KMS-11 (cell line): ENCODE measurements around the gene CD300H.

ENCODE experiments used
- H2AFZ ChIP-seq: fragments of 200-600 bp; sonication (generic); 2 replicates; pipeline ENCODE4 v1.6.1; 2016; ENCODE audit warnings: antibody characterized with exemption, mixed run types, low read depth
- H3K27ac ChIP-seq: fragments of 200-600 bp; sonication (generic); 2 replicates; pipeline ENCODE4 v1.6.1; 2016; ENCODE audit warnings: mild to moderate bottlenecking, mixed run types
- H3K27me3 ChIP-seq: fragments of 200-600 bp; sonication (generic); 2 replicates; pipeline ENCODE4 v1.6.1; 2017; ENCODE audit warnings: mild to moderate bottlenecking, low read depth, mixed run types, moderate library complexity; ENCODE audit not compliant: insufficient read depth
- H3K36me3 ChIP-seq: fragments of 200-600 bp; sonication (generic); 2 replicates; pipeline ENCODE4 v1.6.1; 2017; ENCODE audit warnings: mild to moderate bottlenecking, mixed run types; ENCODE audit not compliant: insufficient read depth
- H3K4me1 ChIP-seq: fragments of 200-600 bp; sonication (generic); 2 replicates; pipeline ENCODE4 v1.6.1; 2016; ENCODE audit warnings: mild to moderate bottlenecking, low read depth, mixed run types; ENCODE audit not compliant: poor library complexity, severe bottlenecking
- H3K4me2 ChIP-seq: fragments of 200-600 bp; sonication (generic); 2 replicates; pipeline ENCODE4 v1.7.0; 2016; ENCODE audit warnings: mild to moderate bottlenecking, mixed run types
- H3K4me3 ChIP-seq: fragments of 200-600 bp; sonication (generic); IDR thresholded peaks from 2 replicates; pipeline ENCODE4 v1.6.1; 2017; ENCODE audit warnings: low read depth, low read length, mixed read lengths; ENCODE audit not compliant: insufficient read depth
- H3K79me2 ChIP-seq: fragments of 200-600 bp; sonication (generic); 2 replicates; pipeline ENCODE4 v1.6.1; 2016; ENCODE audit warnings: low read depth, mixed run types; ENCODE audit not compliant: insufficient read depth
- H3K9ac ChIP-seq: fragments of 200-600 bp; sonication (generic); 2 replicates; pipeline ENCODE4 v1.6.1; 2016; ENCODE audit warnings: mild to moderate bottlenecking, mixed run types
- H4K20me1 ChIP-seq: fragments of 200-600 bp; sonication (generic); 2 replicates; pipeline ENCODE4 v1.6.1; 2016; ENCODE audit warnings: mild to moderate bottlenecking, mixed run types; ENCODE audit not compliant: insufficient read depth
- CTCF ChIP-seq: fragments of 200-600 bp; sonication (generic); conservative IDR thresholded peaks from 2 replicates; pipeline ENCODE4 v1.6.1; 2017; ENCODE audit warnings: low read depth, mild to moderate bottlenecking, antibody characterized with exemption, low read length, moderate library complexity, mixed read lengths

Gene CD300H

GRCh38 chr17:74525781-74526288, 41.5 kb downstream of the CD300H start:
- no peak overlapping the region for H3K27ac ChIP-seq
- no peak overlapping the region for H2AFZ ChIP-seq
- H4K20me1 ChIP-seq: no peaks in the 10 kb centered on the region
- no peaks in the 10 kb centered on the region for H3K4me1 ChIP-seq
- no peaks in the 10 kb centered on the region for H3K36me3 ChIP-seq
- H3K9ac ChIP-seq: no peak overlapping the region
- peaks cover 97% of the 10 kb centered on the region for H3K27me3 ChIP-seq
- TF ChIP-seq CTCF: no peak
- H3K79me2 ChIP-seq: no peaks in the 10 kb centered on the region
- no peak overlapping the region for H3K4me3 ChIP-seq
- H3K4me2 ChIP-seq: no peak overlapping the region

- Histone ChIP-seq H4K20me1 (no peaks in the 10 kb centered on the region), H3K27ac (no peak overlapping the region), H3K27me3 (peaks cover 97% of the 10 kb centered on the region), H3K79me2 (no peaks in the 10 kb centered on the region), H3K36me3 (no peaks in the 10 kb centered on the region), H3K4me2 (no peak overlapping the region), H3K4me3 (no peak overlapping the region), H2AFZ (no peak overlapping the region), H3K4me1 (no peaks in the 10 kb centered on the region), H3K9ac (no peak overlapping the region)
- no peak for TF ChIP-seq CTCF
Observed at GRCh38 chr17:74525465-74525725, 41.9 kb downstream of the CD300H start.

- H3K4me3 ChIP-seq: no peak overlapping the region
- H3K4me2 ChIP-seq: no peak overlapping the region
- no peaks in the 10 kb centered on the region for H4K20me1 ChIP-seq
- H3K27ac ChIP-seq: no peak overlapping the region
- no peak overlapping the region for H2AFZ ChIP-seq
- no peaks in the 10 kb centered on the region for H3K36me3 ChIP-seq
- no peak overlapping the region for H3K9ac ChIP-seq
- H3K4me1 ChIP-seq: no peaks in the 10 kb centered on the region
- peaks cover 95% of the 10 kb centered on the region for H3K27me3 ChIP-seq
- no peak for TF ChIP-seq CTCF
- H3K79me2 ChIP-seq: no peaks in the 10 kb centered on the region
Observed at GRCh38 chr17:74524653-74525464, 42.5 kb downstream of the CD300H start.

- Histone ChIP-seq H3K27me3 (peaks cover 84% of the 10 kb centered on the region), H3K36me3 (no peaks in the 10 kb centered on the region), H3K9ac (no peak overlapping the region), H3K4me1 (no peaks in the 10 kb centered on the region), H4K20me1 (no peaks in the 10 kb centered on the region), H2AFZ (no peak overlapping the region), H3K4me2 (no peak overlapping the region), H3K27ac (no peak overlapping the region), H3K79me2 (no peaks in the 10 kb centered on the region), H3K4me3 (no peak overlapping the region)
- TF ChIP-seq CTCF: no peak
Observed at GRCh38 chr17:74523308-74523707, 44.0 kb downstream of the CD300H start.
